Natural killer cell (primary cell): ENCODE measurements around the gene IGF2. TPM values are rescaled to one million over a fixed set of nuclear protein-coding genes. Genes with fewer than 3 reads are reported as not detected.

Experiments
- ATAC-seq, 3 donors: fragments of 150-1000 bp in 2 of 3; fragments of 200-7000 bp in 1 of 3; cut with Tn5 transposase; 1 replicate in 1 of 3; 2 replicates in 2 of 3; pipeline ENCODE4 v1.10.0; 2021; ENCODE audit warnings: mild to moderate bottlenecking in 2 of 3, moderate library complexity in 2 of 3
- DNase-seq, 2 donors: peaks; one replicate each; pipeline versions ENCODE4 v3.0.0 to v3.0.0-alpha.2; 2013 to 2021; ENCODE audit warnings: mixed read lengths in 1 of 2
- H3K27ac ChIP-seq: one replicate; pipeline ENCODE4 v1.5.1; 2013; ENCODE audit warnings: mild to moderate bottlenecking, low read length
- H3K27me3 ChIP-seq: one replicate; pipeline ENCODE4 v1.6.1; 2013; ENCODE audit warnings: low read length; ENCODE audit not compliant: control insufficient read depth, insufficient read depth
- H3K36me3 ChIP-seq: one replicate; pipeline ENCODE4 v1.6.1; 2013; ENCODE audit warnings: low read length; ENCODE audit not compliant: control insufficient read depth, insufficient read depth
- H3K4me1 ChIP-seq: one replicate; pipeline ENCODE4 v1.6.1; 2013; ENCODE audit warnings: low read length; ENCODE audit not compliant: control insufficient read depth, insufficient read depth
- H3K4me3 ChIP-seq: one replicate; pipeline ENCODE4 v1.5.1; 2013; ENCODE audit warnings: low read length
- H3K9me3 ChIP-seq: one replicate; pipeline ENCODE4 v1.6.1; 2013; ENCODE audit warnings: low read length; ENCODE audit not compliant: control insufficient read depth, insufficient read depth
- H3K27ac Mint-ChIP-seq, 2 donors: one replicate each; pipeline ENCODE4 v1.8.0; 2022; ENCODE audit warnings: mild to moderate bottlenecking in 2 of 2, mixed read lengths in 2 of 2, moderate library complexity in 1 of 2
- H3K27me3 Mint-ChIP-seq, 2 donors: one replicate each; pipeline ENCODE4 v1.8.0; 2022; ENCODE audit warnings: low read depth in 2 of 2, mixed read lengths in 2 of 2
- H3K36me3 Mint-ChIP-seq: one replicate; pipeline ENCODE4 v1.8.0; 2022; ENCODE audit warnings: mixed read lengths
- H3K4me1 Mint-ChIP-seq, 2 donors: one replicate each; pipeline ENCODE4 v1.8.0; 2022; ENCODE audit warnings: mixed read lengths in 2 of 2
- H3K4me3 Mint-ChIP-seq: one replicate; pipeline ENCODE4 v1.8.0; 2022; ENCODE audit warnings: mild to moderate bottlenecking, moderate library complexity, mixed read lengths
- H3K9me3 Mint-ChIP-seq, 2 donors: one replicate each; pipeline ENCODE4 v1.8.0; 2022; ENCODE audit warnings: mixed read lengths in 2 of 2
- WGBS: methylation state at CpG from one replicate; pipeline ENCODE4 v1.1.7; 2013; ENCODE audit warnings: missing lambda C conversion rate; ENCODE audit not compliant: insufficient coverage; 5-methylcytosine and 5-hydroxymethylcytosine counted together
- intact Hi-C: fragments of 100-400 bp; cut with micrococcal nuclease; formaldehyde crosslinking; loops from one replicate; pipeline ENCODE4 v1.14.2; 2022
- total RNA-seq, 4 donors: library from RNA; stranded (reverse); fragments of 120-200 nt in 1 of 4; gene quantifications; one replicate each; pipeline versions ENCODE4 v1.2.3 to v1.2.4, GENCODE V29; 2013 to 2022
- TF ChIP-seq, protein P1 (sequence below): fragments of 200-600 bp; IDR thresholded peaks from one replicate; pipeline ENCODE4 v1.8.0; 2022; ENCODE audit warnings: antibody characterized with exemption

Gene IGF2
- total RNA-seq, 3 donors from 2014 or later (not counting 1 experiment from before 2014, with no cell fraction given): not detected

GRCh38 chr11:2132874-2133240 is 6.3 kb downstream of the IGF2 start:
- DNase-seq (no peak), ATAC-seq (no peak)
- Mint-ChIP-seq H3K4me1 (peaks cover 0 to 6% of the 10 kb centered on the region in 2 donors), H3K36me3 (no peaks in the 10 kb centered on the region), H3K9me3 (no peaks in the 10 kb centered on the region), H3K27me3 (peaks cover 26 to 48% of the 10 kb centered on the region in 2 donors), H3K4me3 (no peak overlapping the region), H3K27ac (no peak overlapping the region)
- TF ChIP-seq, protein P1, sequence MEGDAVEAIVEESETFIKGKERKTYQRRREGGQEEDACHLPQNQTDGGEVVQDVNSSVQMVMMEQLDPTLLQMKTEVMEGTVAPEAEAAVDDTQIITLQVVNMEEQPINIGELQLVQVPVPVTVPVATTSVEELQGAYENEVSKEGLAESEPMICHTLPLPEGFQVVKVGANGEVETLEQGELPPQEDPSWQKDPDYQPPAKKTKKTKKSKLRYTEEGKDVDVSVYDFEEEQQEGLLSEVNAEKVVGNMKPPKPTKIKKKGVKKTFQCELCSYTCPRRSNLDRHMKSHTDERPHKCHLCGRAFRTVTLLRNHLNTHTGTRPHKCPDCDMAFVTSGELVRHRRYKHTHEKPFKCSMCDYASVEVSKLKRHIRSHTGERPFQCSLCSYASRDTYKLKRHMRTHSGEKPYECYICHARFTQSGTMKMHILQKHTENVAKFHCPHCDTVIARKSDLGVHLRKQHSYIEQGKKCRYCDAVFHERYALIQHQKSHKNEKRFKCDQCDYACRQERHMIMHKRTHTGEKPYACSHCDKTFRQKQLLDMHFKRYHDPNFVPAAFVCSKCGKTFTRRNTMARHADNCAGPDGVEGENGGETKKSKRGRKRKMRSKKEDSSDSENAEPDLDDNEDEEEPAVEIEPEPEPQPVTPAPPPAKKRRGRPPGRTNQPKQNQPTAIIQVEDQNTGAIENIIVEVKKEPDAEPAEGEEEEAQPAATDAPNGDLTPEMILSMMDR: no peak
- H3K27ac ChIP-seq: no peak overlapping the region
- WGBS: 49% methylated on average over 24 of the region's 24 CpGs
- H3K4me1 ChIP-seq: peaks cover 7% of the 10 kb centered on the region
- intact Hi-C loops: no loop called here
- peaks cover 10% of the 10 kb centered on the region for H3K27me3 ChIP-seq
- no peak overlapping the region for H3K4me3 ChIP-seq
- H3K9me3 ChIP-seq: no peaks in the 10 kb centered on the region
- peaks cover 9% of the 10 kb centered on the region for H3K36me3 ChIP-seq

- Mint-ChIP-seq H3K9me3 (no peaks in the 10 kb centered on the region), H3K36me3 (no peaks in the 10 kb centered on the region), H3K4me1 (peaks cover 0 to 6% of the 10 kb centered on the region in 2 donors), H3K27me3 (peaks cover 26 to 44% of the 10 kb centered on the region in 2 donors), H3K27ac (no peak overlapping the region), H3K4me3 (no peak overlapping the region)
- peaks cover 6% of the 10 kb centered on the region for H3K27me3 ChIP-seq
- H3K36me3 ChIP-seq: peaks cover 9% of the 10 kb centered on the region
- intact Hi-C loops: no loop called here
- TF ChIP-seq, protein P1: no peak
- H3K27ac ChIP-seq: no peak overlapping the region
- no peaks in the 10 kb centered on the region for H3K9me3 ChIP-seq
- H3K4me1 ChIP-seq: peaks cover 1% of the 10 kb centered on the region
- no peak for ATAC-seq
- DNase-seq: no peak
- whole genome bisulfite sequencing: 83% methylated on average over 6 of the region's 6 CpGs
- no peak overlapping the region for H3K4me3 ChIP-seq
Measured at GRCh38 chr11:2132246-2132645, 6.9 kb downstream of the IGF2 start.

DNA sequence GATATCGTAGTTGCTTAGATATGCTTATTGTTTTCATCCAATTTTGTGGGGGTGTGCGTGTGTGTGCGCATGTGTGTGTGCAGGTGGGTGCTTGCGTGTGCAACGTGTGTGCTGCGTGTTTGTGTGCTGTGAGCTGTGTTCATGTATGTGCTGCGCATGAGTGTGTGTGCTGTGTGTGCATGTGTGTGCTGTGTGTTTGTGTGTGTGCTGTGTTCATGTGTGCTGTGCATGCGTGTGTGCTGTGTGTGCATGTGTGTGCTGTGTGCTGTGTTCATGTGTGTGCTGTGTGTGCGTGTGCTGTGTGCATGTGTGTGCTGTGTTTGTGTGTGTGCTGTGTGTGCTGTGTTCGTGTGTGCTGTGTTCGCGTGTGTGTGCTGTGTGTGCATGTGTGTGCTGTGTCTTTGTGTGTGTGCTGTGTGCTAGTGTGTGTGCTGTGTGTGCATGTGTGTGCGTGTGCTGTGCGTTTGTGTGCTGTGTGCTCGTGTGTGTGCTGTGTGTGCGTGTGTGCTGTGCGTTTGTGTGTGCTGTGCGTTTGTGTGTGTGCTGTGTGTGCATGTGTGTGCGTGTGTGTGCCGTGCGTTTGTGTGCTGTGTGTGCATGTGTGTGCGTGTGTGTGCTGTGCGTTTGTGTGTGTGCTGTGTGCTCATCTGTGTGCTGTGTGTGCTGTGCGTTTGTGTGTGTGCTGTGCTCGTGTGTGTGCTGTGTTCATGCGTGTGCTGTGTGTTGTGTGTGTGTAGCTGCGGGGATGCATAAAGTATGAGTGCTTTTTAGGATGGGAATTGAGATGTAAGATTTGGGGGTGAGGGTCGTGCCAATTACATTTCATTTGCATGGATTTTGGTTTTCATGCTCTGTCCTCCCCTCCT is 7.6 kb downstream of the IGF2 start:
- intact Hi-C loops: no loop called here
- Mint-ChIP-seq H3K27me3 (peaks cover 25 to 39% of the 10 kb centered on the region in 2 donors), H3K9me3 (no peaks in the 10 kb centered on the region), H3K27ac (no peak overlapping the region), H3K4me1 (peaks cover 0 to 2% of the 10 kb centered on the region in 2 donors), H3K4me3 (no peak overlapping the region), H3K36me3 (no peaks in the 10 kb centered on the region)
- Histone ChIP-seq H3K27me3 (peaks cover 5% of the 10 kb centered on the region), H3K36me3 (peaks cover 9% of the 10 kb centered on the region), H3K9me3 (no peaks in the 10 kb centered on the region), H3K4me1 (no peaks in the 10 kb centered on the region), H3K4me3 (no peak overlapping the region), H3K27ac (no peak overlapping the region)
- TF ChIP-seq, protein P1: no peak
- WGBS: 87% methylated on average over 28 of the region's 28 CpGs
- ATAC-seq: no peak
- DNase-seq: no peak
